Left renal pelvis (tissue), 4 donors: Measurements from ENCODE around the gene ZNF76. TPM values are rescaled to one million over a fixed set of nuclear protein-coding genes. Genes with fewer than 3 reads are reported as not detected.
A peak's percentile ranks its signal among the peaks of the same experiment; 100 is the strongest.
"Not testable (repeated sequence)": the region's sequence is repeated elsewhere in the genome, so short reads cannot be mapped to it uniquely, and the experiment has no call there.

Source experiments
- DNase-seq, 4 donors: peaks; one replicate each; pipeline ENCODE4 v3.0.0-alpha.2; 2013; ENCODE audit warnings: low read depth in 4 of 4, low spot score in 3 of 4
- polyA plus RNA-seq, 4 donors: library from polyadenylated mRNA; unstranded; fragments of 120-200 nt; gene quantifications; one replicate each; pipeline ENCODE4 v1.2.1, GENCODE V29; 2013; ENCODE audit not compliant: insufficient read length in 4 of 4

Gene ZNF76
- polyA plus RNA-seq, 4 donors = 33.8 to 62.7 (median 43.4) TPM

- peak; percentile 68 to 83 (median 78) for DNase-seq
Observed at GRCh38 chr6:35297601-35298481, 38.3 kb downstream of the ZNF76 start, which contains the start of gene DEF6. TSS of gene DEF6 (plus strand) at chr6:35297818. CDS start at chr6:35297857, 39 bp downstream.

- DNase-seq = no peak
Observed at GRCh38 chr6:35298625-35299140, 39.1 kb downstream of the ZNF76 start.

GRCh38 chr6:35299674-35300073 is 40.1 kb downstream of the ZNF76 start:
- DNase-seq = no peak

- DNase-seq = no peak
Observed at GRCh38 chr6:35300848-35301247, 41.3 kb downstream of the ZNF76 start.

- DNase-seq = no peak
Observed at GRCh38 chr6:35302604-35303241, 43.2 kb downstream of the ZNF76 start.

GRCh38 chr6:35304299-35304698 is 44.8 kb downstream of the ZNF76 start:
- DNase-seq = no peak

- DNase-seq = no peak
Observed at GRCh38 chr6:35305117-35305516, 45.6 kb downstream of the ZNF76 start.

GRCh38 chr6:35307138-35307537 is 47.6 kb downstream of the ZNF76 start:
- DNase-seq = not testable (repeated sequence)

- not testable (repeated sequence) for DNase-seq
Observed at GRCh38 chr6:35308543-35308942, 49.0 kb downstream of the ZNF76 start.

- DNase-seq = no peak
Observed at GRCh38 chr6:35309611-35310264, 50.2 kb downstream of the ZNF76 start.

- DNase-seq = no peak
Observed at GRCh38 chr6:35310265-35310831, 50.8 kb downstream of the ZNF76 start.

GRCh38 chr6:35311390-35312075 is 52.0 kb downstream of the ZNF76 start:
- DNase-seq = no peak

GRCh38 chr6:35312076-35312800 is 52.7 kb downstream of the ZNF76 start:
- no peak for DNase-seq

GRCh38 chr6:35312807-35313206 is 53.3 kb downstream of the ZNF76 start:
- DNase-seq = no peak

GRCh38 chr6:35317483-35318195 is 58.1 kb downstream of the ZNF76 start:
- no peak for DNase-seq

GRCh38 chr6:35318196-35319171 is 58.9 kb downstream of the ZNF76 start:
- peak; percentile 62 to 75 (median 72) for DNase-seq

GRCh38 chr6:35319346-35320030 is 60.0 kb downstream of the ZNF76 start:
- DNase-seq = no peak
